Lower lobe of right lung (tissue), 2 donors: ENCODE results near the gene NECAB2. TPM values are rescaled to one million over a fixed set of nuclear protein-coding genes. Genes with fewer than 3 reads are reported as not detected.
A peak's percentile ranks its signal among the peaks of the same experiment; 100 is the strongest.

Experiments used
- ATAC-seq, 2 donors: fragments of 200-7000 bp; cut with Tn5 transposase; one replicate each; pipeline ENCODE4 v1.9.1; 2020 to 2022; ENCODE audit warnings: mild to moderate bottlenecking in 2 of 2, moderate library complexity in 2 of 2
- DNase-seq: peaks from one replicate; pipeline ENCODE4 v3.0.0-alpha.2; 2020
- H3K27ac ChIP-seq: fragments of 200-600 bp; one replicate; pipeline ENCODE4 v1.8.0; 2022
- H3K27me3 ChIP-seq: fragments of 200-600 bp; one replicate; pipeline ENCODE4 v1.8.0; 2022; ENCODE audit warnings: low read depth
- H3K36me3 ChIP-seq: fragments of 200-600 bp; one replicate; pipeline ENCODE4 v1.8.0; 2022; ENCODE audit warnings: mild to moderate bottlenecking
- H3K4me1 ChIP-seq: fragments of 200-600 bp; one replicate; pipeline ENCODE4 v1.8.0; 2022
- H3K4me3 ChIP-seq: fragments of 200-600 bp; one replicate; pipeline ENCODE4 v1.8.0; 2022; ENCODE audit warnings: mild to moderate bottlenecking
- H3K9me3 ChIP-seq: fragments of 200-600 bp; one replicate; pipeline ENCODE4 v1.8.0; 2022
- CTCF ChIP-seq: fragments of 200-600 bp; IDR thresholded peaks from one replicate; pipeline ENCODE4 v1.8.0; 2022; ENCODE audit warnings: antibody characterized with exemption, mild to moderate bottlenecking
- intact Hi-C: fragments of 100-400 bp; cut with DNase I; formaldehyde crosslinking; loops from one replicate; pipeline ENCODE4 v1.11.0; 2022
- total RNA-seq: library from RNA; stranded (reverse); fragmentation: NEBNext Ultra II Directional; extraction: Animal tissue kit (Norgen Biotek cat#: 25700); gene quantifications from one replicate; pipeline ENCODE4 v1.2.1, GENCODE V29; 2021
- donor health status: DM: no; HTN: yes; CAD: no; lungs with severe emphysema.

Gene NECAB2
- total RNA-seq, 1 donor from 2014 or later, result 0.44 TPM

- Histone ChIP-seq H3K4me1 (peaks cover 4% of the 10 kb centered on the region), H3K36me3 (no peaks in the 10 kb centered on the region), H3K9me3 (no peaks in the 10 kb centered on the region), H3K27ac (no peak overlapping the region), H3K27me3 (peaks cover 31% of the 10 kb centered on the region), H3K4me3 (no peak overlapping the region)
- intact Hi-C loops, result no loop called here
- no peak for TF ChIP-seq CTCF
- ATAC-seq, result peak; percentile 72 to 78
- DNase-seq, result peak; percentile 55
Measured at GRCh38 chr16:83995754-83996153, 27.7 kb downstream of the NECAB2 start.

- Histone ChIP-seq H3K36me3 (no peaks in the 10 kb centered on the region), H3K9me3 (no peaks in the 10 kb centered on the region), H3K27me3 (peaks cover 32% of the 10 kb centered on the region), H3K27ac (no peak overlapping the region), H3K4me3 (no peak overlapping the region), H3K4me1 (peaks cover 4% of the 10 kb centered on the region)
- TF ChIP-seq CTCF, result no peak
- ATAC-seq (no peak), DNase-seq (no peak)
- intact Hi-C loops, result no loop called here
Measured at GRCh38 chr16:83996481-83997252, 28.6 kb downstream of the NECAB2 start.

GRCh38 chr16:83998091-83998490, 30.0 kb downstream of the NECAB2 start:
- Histone ChIP-seq H3K9me3 (no peaks in the 10 kb centered on the region), H3K27me3 (peaks cover 40% of the 10 kb centered on the region), H3K4me3 (no peak overlapping the region), H3K4me1 (peaks cover 4% of the 10 kb centered on the region), H3K27ac (no peak overlapping the region), H3K36me3 (no peaks in the 10 kb centered on the region)
- intact Hi-C loops, result no loop called here
- DNase-seq, result no peak
- ATAC-seq, result no peak
- no peak for TF ChIP-seq CTCF

- H3K27ac ChIP-seq, result no peak overlapping the region
- DNase-seq, result no peak
- intact Hi-C loops, result no loop called here
- H3K4me3 ChIP-seq, result no peak overlapping the region
- peaks cover 39% of the 10 kb centered on the region for H3K27me3 ChIP-seq
- TF ChIP-seq CTCF, result no peak
- H3K4me1 ChIP-seq, result no peaks in the 10 kb centered on the region
- ATAC-seq, result no peak
- H3K36me3 ChIP-seq, result no peaks in the 10 kb centered on the region
- H3K9me3 ChIP-seq, result no peaks in the 10 kb centered on the region
Measured at GRCh38 chr16:84000989-84001642, 33.1 kb downstream of the NECAB2 start.

- intact Hi-C loops, result no loop called here
- H3K27me3 ChIP-seq, result peaks cover 34% of the 10 kb centered on the region
- no peaks in the 10 kb centered on the region for H3K36me3 ChIP-seq
Measured at GRCh38 chr16:84001726-84002125, 33.7 kb downstream of the NECAB2 start.

More at GRCh38 chr16:84001726-84002125, 33.7 kb downstream of the NECAB2 start:
- no peaks in the 10 kb centered on the region for H3K9me3 ChIP-seq
- DNase-seq, result no peak
- ATAC-seq, result no peak
- H3K27ac ChIP-seq, result no peak overlapping the region
- TF ChIP-seq CTCF, result no peak
- no peak overlapping the region for H3K4me3 ChIP-seq
- H3K4me1 ChIP-seq, result no peaks in the 10 kb centered on the region
